Cortex of kidney (tissue), 1 donor: ENCODE data around the gene PSTPIP1.

Experiments used
- DNase-seq: peaks from one replicate; lab custom pipeline; 2025; lab: John Stamatoyannopoulos, UW

PSTPIP1 gene

DNA sequence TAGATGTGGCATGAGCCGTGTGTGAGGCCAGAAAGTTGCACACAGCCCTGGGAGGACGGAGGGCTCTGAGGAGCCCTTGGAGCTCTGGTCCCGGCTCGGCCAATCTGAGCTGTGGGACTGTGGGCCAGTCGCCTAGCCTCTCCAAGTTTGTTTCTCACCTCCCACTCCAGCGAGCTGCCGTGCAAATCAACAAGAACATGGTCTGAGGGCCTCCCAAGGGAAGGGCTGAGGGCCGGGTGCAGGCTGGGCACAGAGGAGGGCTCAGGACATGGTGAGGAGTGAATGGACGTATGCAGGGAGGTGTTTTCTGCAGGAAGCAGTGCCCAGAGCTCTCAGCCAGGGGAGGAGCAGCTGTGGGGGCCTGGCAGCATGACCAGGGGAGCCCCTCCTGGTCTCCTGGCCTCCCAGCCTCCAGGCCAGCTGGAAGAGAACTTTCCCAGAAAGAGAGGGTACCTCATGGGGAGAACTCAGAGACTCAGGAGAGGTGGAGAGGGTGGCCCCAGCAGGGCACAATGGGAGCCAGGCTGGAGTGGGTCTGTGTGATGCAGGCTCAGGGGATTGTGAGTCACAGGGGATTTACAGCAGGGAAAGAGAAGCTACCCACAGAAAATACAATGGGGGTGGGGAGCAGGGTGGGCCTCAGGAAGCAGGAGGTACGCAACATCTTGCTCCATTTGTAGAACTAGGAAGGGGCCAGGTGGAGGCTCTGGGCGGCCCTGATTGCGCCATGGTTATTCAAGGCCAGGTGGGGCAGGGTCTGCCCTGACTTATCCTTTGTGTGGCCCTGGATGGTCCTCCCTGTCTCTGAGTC lies 24.8 kb downstream of the PSTPIP1 start:
- no peak for DNase-seq

DNA sequence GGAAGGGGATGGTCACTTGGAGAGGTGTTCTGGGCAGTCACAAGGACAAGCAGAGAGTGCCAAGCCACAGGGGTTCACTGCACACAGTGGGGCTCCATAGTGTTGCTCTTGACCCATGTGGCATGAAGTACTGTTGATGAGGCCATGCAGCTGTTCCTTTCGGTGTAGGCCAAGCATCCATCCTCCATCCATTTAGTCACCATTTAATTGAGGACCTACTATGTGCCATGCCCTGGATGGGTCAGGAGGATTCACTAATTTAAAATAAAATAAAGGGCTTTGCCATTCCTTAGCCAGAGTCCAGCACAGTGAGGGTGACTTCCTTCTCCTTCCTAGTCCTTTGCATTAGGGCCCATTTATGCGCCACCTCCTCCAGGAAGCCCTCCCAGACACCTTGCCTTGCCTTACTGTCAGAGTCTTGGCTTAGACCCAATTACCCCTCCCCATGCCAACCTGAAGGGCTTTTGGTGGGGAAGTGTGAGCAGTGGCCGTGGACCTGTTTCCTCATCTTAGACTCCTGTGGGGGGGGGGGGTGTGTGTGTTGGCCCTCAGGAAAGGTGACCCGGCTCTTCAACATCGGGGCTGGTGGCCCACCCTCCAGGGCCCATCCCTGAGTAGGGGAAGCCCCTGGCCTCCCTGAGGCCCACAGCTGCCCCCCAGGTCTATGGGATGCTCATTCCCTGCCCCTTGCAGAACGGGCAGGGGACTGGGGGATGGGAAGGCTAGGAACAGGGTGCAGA lies 25.6 kb downstream of the PSTPIP1 start:
- DNase-seq, result no peak

DNA sequence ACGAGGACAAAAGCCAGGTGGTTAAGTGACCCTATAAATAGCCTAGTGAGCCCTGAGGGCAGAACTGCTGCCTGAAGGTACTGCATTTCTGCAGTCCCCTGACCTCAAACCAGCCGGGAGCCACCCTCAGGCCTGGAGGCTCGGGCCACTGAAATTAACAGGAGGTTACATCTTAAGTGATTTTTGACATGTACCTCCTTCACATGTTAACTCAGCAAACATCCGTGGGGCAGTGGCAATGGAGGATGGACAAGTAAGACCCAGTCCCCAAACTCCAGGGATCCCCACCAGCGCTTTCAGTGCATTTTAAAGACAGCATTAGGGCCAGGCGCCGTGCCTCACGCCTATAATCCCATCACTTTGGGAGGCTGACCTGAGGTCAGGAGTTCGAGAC lies 26.2 kb downstream of the PSTPIP1 start:
- no peak for DNase-seq

DNA sequence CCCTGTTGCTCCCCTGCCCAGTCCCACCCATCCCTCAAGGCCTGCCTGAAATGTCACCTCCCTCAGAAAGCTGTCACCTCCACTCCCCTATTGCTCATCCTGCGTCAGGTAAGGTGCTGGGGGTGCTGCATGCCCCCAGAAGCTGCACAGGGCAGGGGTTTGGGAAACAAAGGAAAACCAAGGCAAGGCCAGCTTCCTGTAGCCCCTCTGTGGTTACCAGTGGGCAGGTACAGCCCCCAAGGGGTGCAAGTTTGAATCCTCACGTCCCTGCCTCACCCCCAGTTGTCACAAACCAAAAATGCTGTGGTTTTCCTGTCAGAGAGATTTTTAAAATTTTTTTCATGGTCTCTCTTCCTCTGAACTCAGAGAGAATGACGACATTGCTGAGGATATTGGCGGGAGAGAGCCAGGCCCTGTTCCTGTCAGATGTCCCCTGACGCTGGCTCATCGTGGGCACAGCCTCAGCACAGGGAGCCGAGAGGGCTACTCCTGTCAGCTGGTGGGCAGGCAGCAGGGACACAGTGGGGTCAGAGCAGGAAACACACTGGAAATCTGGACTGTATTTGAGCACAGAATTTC lies 27.0 kb downstream of the PSTPIP1 start:
- DNase-seq, result no peak

DNA sequence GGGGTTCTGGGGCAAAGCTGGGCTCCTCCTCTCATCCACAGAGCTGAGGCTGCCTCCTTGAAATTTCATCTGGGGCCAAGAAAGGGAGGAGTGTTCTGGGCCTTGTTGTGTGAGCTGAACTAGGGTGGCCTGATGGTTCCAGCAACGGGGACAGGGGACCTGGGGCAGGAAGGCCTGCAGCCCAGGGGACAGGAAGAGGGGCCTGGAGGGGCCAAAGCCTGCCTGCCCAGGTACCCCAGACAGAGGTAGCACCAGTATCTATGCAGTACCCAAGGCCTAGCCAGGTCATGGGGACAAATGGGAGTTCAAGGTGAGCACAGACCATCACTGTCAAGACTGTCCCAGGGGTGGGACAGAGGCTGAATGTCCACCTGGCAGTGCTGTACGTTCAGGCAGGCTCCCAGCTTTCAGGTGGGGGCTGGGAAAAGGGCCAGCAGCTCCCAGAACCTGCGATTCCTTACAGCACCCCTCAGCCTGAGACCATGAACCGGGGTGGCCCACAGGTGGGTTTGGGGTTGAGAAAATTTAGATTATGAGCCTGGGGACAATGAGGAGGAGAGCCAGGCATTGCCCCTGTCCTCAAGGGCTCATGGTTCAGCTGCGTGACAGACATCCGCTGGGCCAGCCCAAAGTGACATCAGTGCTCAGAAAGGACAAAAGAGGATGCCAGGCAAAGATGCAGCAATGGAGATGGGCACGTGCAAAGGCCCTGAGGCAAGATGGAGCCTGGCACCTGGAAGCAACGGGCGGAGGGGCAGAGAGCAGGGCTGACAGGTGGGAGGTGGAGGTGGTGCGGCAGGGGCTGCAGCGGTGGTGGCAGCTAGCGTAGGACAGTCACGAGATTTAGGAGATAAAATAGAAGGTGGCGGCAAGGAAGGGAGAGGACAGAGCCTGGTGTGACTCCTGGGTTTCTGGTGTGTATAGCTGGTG lies 28.0 kb downstream of the PSTPIP1 start:
- no peak for DNase-seq

DNA sequence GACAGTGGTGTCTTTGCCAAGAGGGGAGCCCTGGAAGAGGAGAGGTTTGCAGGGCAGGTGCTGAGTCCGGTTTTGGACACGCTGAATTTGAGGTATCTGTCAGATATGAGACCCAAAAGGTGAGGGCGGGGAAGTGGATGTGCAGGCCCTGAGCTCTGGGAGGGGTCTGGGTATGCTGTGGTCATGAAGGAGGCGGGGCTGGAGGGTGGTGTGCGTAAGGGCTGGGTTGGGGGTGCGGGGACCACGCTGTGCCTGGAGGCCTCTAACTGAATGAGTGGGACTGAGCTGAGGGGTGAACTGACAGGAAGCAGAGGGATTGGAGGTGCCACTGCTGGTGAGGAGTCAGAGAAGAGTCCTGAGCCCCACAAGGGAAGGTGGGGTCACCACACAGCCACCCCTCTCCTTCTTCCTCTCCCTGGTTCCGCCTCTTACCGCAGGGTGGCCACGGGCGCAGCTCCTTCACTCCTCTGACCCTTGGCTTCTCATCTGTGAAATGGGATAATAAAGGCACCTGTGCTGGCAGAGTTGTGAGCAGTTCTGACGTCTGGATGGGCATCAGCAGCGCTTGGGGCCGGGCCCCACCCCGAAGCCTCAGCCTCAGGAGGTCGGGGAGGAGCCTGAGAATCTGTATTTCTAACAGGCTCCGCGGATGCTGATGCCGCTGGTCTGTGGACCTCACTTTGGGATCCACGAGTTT lies 28.8 kb downstream of the PSTPIP1 start:
- DNase-seq, result no peak

DNA sequence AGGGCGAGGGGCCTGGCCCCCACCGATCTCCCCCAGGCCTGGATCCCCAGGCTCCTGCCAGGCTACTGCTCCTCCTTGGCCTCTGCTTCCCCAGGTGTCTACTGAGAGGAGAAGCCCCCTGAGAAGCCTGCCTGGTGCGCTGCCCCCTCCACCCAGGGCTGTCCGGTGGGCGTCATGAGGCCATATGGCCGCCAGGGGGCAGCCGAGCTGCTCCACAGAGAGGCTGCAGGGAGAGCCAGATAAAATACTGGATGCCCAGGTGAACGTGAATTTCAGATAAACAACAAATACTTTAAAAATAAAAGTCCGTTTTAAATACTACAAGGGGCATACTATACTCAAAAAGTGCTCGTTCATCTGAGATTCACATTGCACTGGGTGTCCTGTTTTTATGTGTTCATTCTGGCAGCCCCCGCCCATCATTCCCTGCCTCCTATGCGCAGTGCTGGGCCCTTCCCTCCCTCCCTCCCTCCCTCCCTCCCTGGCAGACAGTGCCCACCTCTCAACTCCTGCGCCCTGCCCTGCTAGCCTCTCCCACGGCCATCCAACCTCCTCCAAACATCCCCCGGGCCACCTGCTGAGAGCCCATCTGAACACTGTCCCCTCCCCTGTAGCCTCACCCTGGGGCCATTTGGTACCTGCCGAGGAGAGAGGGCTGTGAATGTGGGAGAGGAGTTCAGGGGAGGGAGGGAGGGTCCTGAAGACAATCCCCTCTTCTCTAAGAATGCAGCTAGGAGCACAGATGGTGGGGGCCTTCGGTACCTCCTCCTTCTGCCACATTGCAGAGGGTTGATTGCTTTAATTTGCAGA lies 29.6 kb downstream of the PSTPIP1 start:
- DNase-seq, result no peak

DNA sequence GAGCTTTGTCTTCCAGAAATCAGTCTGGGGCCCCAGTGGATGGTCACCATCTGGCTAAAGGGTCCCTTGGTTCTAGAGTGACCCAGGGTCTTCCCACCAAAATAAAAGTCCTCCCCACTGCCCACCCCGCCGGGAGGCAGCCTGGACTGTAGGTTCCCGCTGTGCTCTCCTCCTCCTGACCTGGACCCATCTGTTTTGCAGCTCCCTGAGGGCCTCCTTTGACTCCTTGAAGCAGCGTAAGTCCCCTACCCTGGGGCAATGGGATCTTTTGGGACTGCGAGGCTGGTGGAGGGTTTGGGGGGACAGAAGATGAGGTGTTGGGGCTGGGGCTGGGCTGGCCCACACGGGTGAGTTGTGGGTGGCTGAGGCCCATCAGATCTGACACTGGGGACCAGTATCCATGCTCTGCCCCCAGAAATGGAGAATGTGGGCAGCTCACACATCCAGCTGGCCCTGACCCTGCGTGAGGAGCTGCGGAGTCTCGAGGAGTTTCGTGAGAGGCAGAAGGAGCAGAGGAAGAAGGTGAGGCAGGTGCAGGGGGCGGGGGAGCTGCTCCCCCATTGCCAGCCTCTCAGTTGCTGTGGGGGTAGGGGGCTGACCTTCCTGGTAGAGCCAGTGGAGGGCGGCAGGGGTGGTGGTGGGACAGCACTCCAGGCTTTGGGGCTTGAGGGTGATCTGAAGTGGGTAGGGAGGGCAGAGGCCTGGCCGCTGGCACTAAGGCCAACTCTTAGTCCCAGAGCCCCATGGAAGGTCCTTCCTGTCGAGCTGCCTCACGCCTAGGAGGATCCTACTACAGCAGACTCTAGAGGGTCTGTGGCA lies 30.4 kb downstream of the PSTPIP1 start:
- no peak for DNase-seq

DNA sequence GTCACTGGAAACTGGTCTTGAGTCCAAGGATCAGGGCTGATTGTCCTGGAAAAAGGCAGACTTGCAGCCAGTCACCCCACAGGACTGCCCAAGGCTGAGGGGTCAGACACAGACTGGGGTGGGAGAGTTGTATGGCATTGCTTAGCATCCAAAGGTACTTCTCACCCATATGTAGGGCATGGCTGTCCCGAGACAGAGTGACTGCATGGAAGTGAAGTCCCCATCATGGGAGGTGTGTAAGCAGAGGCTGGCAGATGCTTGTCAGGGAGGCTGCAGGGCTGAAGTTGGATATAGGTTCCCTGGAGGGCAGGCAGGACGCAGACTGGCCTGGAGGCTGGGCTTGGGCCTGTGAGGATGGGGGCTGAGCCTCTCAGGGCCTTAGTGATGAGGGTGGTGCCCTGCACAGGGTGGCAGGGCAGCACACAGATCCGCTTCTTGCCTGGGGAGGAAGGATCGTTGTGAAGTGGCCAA lies 31.1 kb downstream of the PSTPIP1 start:
- no peak for DNase-seq

DNA sequence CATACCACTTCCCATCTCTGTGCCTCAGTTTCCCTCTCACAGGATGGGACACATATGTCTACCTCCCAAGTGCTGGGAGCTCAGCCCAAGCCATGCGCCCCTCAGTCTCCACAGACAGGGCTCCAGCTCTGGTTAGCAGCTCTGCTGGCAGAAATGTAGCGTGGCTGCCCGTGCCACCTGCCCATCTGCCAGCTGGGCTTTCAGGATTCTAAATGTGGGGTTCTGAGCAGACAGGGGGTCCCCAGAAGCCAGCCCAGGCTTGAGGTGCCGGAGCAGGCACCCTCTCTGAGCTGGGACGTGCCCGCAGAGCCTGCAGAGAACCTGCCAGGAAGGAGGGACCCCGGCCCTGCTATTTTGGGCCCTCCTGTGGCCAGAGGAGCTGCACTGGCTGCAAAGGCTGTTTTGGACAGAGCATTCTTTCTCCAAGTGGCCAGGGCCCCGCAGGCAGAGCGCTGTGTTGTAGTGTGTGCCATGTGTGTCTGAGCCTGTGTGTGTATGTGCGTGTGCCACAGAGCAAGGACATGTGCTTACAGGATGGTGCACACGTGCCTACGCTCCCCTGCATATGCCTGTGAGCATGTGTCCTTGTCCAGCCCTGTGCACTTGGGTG lies 31.7 kb downstream of the PSTPIP1 start:
- no peak for DNase-seq

DNA sequence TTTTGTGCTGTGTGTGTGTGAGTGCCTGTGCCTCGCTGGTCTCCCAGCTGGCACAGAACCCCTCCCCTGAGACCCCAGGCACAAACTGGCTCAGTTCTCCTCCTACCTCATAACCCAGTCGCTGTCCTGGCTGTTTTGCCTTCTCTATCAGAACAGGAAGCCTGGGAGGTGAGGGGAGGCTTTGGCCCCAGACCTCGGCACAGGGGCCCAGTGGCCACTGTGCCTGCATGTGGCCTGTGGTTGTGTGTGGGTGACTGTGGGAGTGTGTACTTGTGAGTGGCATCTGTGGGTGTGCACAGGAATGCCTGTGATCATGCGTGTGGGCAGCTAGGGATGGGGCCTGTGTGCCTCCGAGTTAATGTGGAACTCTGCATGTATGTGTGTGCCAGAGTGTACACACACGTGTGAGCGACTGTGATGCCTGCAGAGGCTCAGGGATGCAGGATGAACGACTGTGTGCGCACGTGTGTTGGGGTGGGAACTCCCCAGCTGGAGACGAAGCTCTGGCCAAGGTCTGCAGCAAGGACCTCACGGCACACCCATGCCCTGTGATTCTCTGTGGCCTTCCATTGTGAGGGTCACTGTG lies 32.3 kb downstream of the PSTPIP1 start:
- DNase-seq, result no peak

DNA sequence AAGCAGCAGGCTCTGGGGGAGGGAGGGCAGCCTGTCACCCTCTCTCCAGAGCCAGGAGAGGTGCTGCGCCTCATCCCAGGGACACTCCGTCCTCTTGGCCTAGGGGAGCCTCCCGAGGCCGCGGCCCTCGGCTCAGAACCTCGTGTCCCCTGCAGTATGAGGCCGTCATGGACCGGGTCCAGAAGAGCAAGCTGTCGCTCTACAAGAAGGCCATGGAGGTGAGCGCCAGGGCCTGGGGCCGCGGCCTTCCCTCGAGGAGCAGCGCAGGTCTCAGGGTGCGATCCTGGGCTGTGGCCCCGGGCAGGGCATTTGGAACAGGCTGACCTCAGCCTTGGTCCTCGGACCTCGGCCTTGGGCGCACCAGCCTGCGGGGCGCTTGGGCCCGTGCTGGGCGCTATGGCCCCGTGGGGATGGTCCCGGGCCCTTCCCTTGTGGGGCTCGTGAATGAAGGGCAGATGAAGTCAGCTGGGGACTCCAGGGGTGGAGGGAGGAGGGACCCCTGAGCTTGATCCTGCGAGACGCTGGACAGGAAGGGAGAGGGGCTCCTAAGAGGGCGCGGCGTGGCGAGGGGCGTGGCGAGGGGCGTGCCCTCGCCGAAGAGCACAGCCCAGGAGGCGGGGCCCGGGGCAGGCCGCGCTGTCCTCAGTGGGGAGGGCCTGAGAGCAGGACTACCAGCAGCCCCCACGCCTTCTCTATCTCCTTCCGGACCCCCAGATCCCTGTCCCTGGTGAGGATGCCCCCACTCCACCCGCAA lies 32.9 kb downstream of the PSTPIP1 start:
- no peak for DNase-seq

DNA sequence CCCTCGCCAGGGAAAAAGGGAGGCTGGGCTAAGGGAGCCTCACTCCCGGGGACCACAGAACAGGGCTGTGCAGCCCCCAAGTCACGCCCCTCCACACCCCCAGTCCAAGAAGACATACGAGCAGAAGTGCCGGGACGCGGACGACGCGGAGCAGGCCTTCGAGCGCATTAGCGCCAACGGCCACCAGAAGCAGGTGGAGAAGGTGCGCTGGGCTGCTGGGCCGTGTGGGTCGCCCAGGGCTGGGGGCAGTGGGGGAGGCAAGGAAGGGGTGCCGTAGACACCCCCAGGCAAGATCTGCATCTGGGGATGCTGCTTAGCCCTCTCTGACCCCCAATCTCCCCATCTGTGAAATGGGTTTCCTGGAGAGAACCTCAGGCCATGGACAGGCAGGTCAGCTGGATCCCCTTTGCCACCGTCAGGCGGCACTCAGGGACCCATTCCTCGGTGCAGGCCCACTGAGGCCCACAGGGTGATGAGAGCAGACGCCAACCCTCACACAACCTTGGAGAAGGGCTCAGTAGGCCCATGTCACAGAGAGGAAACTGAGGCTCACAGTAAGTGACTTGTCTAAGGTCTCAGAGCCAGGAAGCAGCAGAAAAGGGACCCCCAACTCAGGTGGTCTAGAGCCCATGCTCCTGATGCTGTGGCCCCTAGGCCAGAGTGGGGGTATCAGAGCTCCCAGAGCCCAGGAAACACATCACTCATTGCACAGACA lies 33.7 kb downstream of the PSTPIP1 start:
- DNase-seq, result no peak

DNA sequence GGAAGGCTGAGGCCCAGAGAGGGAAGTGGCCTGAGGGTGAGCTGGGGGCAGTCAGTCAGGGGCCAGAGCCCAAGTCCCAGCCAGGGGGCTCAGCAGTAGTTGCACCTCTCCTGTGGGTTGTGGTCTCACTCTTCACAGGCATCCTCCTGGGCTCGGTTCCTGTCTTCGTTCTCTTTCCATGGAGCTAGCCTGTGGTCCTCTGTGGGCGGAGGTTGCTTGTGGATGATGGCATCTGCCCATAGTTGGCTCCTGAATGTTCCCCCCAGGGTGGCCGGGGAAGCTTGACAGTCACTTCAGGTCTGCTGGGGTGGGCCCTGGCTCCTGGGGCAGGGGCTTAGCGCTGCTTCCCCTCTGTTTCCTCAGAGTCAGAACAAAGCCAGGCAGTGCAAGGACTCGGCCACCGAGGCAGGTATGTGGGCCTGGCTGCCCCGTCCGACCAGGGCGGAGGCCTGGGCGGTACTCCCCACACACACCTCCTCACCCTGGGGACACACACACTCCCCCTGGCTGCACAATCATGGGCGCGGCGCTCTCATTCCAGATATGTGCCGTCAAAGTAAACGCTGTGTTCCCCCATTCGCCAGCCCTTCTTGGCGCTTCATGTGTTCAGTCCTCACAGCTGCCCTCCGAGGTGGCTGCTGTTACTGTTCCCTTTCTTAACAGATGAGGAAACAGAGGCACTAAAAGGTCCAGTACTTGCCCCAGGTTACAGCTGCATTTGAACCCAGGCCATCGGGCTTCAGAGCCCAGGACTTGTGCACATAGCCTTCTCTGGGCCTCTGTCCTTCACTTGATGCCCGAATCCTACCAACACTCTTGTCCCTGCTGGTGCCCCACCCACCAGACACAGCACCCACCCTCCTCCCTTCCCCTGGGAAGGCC lies 34.5 kb downstream of the PSTPIP1 start:
- DNase-seq, result no peak

DNA sequence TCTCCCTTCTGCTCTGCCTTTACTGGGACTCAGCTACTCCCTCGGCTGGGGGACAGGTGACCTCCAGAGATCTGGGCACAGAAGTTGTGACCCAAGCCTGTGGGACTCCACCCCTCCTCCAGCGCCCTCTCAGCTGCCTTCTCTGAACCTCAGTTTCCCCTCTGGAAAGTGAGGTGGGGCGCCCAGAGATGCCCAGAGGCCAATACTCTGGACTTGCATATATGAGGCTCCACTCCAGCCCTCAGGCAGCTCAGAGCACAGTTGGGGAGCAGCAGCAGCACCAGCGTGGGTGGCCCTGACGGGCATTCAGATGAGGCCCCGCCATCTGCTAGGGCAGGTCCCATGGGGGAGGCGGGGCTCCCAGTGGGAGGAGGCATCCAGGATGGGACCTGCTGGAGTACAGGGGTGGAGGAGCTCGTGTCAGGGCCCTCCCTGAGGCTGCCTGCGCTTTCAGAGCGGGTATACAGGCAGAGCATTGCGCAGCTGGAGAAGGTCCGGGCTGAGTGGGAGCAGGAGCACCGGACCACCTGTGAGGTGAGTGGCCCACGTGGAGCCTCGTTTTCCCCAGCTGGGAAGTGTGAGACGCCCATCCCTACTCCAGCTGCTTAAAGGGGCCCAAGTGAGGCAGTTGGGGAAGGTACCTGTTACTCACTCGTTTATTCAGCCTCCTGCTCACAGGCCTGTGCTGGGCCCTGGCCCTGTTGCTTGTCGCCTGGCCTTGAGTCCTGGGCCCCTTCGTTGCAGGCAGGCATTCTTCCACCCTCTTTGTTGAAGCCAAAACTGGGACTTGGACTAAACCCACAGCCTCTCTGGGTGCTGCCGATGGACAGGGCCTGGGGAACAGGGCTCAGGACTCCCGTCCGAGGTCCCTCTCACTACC lies 35.4 kb downstream of the PSTPIP1 start:
- DNase-seq, result no peak
